Loucy (cell line): ENCODE measurements around the gene LAMA5.

Experiments
- CTCF ChIP-seq: fragments of 200-600 bp; sonication (generic); conservative IDR thresholded peaks from 2 replicates; pipeline ENCODE4 v1.5.1; 2014; ENCODE audit warnings: mild to moderate bottlenecking, antibody characterized with exemption, low read length
- EZH2phosphoT487 ChIP-seq: fragments of 200-600 bp; IDR thresholded peaks from 2 replicates; pipeline ENCODE4 v1.6.1; 2018; ENCODE audit warnings: antibody characterized with exemption, mild to moderate bottlenecking, moderate library complexity, borderline replicate concordance

GRCh38 chr20:62327726-62328495 is 39.2 kb downstream of the LAMA5 start:
- TF ChIP-seq EZH2phosphoT487 (no peak), CTCF (no peak)
